GM12801 (cell line): Measurements from ENCODE around the gene FARSB.

ENCODE experiments used
- TF ChIP-seq, protein P1 (sequence below): IDR thresholded peaks from one replicate; pipeline ENCODE4 v1.5.1; 2011; ENCODE audit warnings: control low read depth; ENCODE audit not compliant: insufficient read length; ENCODE audit errors: extremely low read depth

FARSB gene

DNA sequence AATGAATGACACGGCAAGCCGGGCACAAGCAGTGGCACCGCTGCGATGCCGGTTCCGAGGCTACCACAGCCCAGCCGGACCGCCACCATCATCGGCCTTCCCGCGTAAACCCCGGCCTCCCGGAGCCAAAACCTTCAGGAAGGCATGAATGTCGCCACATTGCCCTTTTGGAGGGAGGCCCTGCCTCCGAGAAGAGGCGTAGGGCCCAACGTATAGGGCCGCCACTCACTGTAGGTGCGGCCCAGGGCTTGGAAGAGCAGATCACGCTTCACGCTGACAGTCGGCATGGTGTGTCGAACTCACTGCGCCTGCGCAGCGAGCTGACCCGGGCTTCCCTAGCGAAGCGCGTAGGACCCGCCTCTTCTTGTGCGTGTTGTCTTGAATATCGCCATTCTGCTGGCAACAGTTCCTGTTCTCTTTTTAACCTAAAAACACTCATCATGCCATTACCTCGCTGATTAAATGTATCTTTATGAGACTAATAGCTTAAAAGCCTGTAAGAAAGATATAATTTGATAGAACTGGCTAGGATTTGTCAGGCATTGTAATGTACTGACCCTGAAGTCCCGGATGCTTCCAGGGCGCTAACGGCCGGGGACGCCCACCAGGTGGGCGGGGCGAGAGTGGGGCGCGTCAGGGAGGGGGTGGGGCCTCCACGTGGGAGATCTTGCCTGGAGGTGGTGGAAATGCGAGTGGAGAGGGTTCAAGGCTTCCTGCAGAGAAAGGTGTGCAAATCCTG is at the start of gene FARSB:
Gene FARSB (minus strand): TSS at position 306 of the 739 bp plus-strand sequence. CDS start 19 bp downstream, at position 287.
- TF ChIP-seq, protein P1, sequence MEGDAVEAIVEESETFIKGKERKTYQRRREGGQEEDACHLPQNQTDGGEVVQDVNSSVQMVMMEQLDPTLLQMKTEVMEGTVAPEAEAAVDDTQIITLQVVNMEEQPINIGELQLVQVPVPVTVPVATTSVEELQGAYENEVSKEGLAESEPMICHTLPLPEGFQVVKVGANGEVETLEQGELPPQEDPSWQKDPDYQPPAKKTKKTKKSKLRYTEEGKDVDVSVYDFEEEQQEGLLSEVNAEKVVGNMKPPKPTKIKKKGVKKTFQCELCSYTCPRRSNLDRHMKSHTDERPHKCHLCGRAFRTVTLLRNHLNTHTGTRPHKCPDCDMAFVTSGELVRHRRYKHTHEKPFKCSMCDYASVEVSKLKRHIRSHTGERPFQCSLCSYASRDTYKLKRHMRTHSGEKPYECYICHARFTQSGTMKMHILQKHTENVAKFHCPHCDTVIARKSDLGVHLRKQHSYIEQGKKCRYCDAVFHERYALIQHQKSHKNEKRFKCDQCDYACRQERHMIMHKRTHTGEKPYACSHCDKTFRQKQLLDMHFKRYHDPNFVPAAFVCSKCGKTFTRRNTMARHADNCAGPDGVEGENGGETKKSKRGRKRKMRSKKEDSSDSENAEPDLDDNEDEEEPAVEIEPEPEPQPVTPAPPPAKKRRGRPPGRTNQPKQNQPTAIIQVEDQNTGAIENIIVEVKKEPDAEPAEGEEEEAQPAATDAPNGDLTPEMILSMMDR, result no peak

GRCh38 chr2:222703886-222704285 is 48.0 kb upstream of the FARSB start:
- TF ChIP-seq, protein P1, result no peak

DNA sequence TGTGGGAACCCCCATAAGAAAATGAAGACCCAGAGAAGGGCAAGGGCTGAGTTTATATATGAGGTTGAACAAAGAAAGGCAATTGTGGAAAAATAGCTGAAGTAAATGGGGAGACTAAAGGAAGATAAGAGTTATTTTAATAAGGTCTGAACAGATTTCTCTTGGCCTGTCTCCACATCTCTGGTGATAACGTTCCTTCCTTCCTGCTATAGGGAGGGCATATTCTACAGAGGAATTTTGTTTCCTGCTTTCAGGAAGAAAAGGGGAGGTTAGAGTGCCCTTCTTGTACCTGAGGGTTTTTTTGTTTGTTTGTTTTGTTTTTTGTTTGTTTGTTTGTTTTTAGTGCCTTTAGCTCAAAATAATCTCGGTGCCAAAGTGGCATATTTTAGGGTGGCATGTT is 47.2 kb upstream of the FARSB start:
- TF ChIP-seq, protein P1, result no peak

GRCh38 chr2:222701721-222702131 is 45.8 kb upstream of the FARSB start:
- TF ChIP-seq, protein P1, result no peak

DNA sequence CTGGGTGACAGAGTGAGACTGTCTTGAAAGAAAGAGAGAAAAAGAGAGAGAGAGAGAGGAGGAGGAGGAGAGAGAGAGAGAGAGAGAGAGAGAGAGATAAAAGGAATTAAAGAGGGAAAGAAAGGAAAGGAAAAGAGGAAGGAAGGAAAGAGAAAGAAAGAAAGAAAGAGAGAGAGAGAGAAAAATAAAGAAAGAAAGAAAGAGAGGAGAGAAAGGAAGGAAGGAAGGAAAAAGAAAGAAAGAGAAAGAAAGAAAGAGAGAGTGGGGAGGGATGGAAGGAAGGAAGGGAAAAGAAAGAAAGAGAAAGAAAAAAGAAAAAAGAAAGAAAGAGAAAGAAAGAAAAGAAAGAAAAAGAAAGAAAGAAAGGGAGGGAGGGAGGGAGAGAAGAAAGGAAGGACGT is 45.3 kb upstream of the FARSB start:
- TF ChIP-seq, protein P1, result no peak

DNA sequence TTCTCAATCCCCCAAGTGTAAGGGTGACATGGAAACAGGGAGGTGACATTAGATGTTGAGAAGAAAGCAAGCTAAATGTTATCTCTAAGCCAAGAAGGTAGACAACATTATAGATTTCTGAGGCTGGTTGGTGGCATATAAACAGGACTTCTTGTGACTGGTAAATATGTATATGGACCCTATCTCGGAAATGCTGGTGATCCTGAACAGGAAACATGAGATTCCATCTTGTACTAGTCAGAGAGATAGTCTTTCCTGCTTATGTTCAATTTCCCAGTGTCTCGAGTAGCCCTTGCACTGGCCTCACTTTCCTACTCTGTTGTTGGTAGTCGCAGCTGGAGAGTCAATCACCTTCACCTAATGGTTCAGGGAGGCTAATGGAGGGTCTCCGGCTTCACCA is 42.4 kb upstream of the FARSB start:
- TF ChIP-seq, protein P1, result no peak

DNA sequence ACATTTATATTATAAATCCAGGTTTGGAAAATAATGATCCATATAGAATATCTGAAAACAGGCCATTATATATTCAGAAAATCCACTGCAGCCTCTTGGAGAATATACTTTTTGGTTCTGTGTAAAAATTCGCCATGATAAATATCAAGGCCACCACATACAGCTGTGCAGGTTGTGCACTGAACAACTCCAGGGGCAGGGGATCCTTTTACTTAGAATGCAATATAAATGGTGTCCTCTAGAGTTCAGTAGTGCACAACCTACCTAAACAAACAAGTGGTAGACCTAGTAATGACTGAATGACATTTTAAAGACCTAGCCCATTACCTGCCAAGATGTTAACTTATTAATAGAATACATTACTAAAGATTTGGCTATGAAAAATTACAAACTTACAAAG is 37.9 kb upstream of the FARSB start:
- TF ChIP-seq, protein P1, result no peak
